HG03159 (cell line): ENCODE results near the gene ZNF410.

Source experiments
- ATAC-seq: cut with Tn5 transposase; IDR thresholded peaks from one replicate; pipeline ENCODE4 v1.9.1; 2021; ENCODE audit warnings: mild to moderate bottlenecking, moderate library complexity; ENCODE audit not compliant: unreplicated experiment

Gene ZNF410

DNA sequence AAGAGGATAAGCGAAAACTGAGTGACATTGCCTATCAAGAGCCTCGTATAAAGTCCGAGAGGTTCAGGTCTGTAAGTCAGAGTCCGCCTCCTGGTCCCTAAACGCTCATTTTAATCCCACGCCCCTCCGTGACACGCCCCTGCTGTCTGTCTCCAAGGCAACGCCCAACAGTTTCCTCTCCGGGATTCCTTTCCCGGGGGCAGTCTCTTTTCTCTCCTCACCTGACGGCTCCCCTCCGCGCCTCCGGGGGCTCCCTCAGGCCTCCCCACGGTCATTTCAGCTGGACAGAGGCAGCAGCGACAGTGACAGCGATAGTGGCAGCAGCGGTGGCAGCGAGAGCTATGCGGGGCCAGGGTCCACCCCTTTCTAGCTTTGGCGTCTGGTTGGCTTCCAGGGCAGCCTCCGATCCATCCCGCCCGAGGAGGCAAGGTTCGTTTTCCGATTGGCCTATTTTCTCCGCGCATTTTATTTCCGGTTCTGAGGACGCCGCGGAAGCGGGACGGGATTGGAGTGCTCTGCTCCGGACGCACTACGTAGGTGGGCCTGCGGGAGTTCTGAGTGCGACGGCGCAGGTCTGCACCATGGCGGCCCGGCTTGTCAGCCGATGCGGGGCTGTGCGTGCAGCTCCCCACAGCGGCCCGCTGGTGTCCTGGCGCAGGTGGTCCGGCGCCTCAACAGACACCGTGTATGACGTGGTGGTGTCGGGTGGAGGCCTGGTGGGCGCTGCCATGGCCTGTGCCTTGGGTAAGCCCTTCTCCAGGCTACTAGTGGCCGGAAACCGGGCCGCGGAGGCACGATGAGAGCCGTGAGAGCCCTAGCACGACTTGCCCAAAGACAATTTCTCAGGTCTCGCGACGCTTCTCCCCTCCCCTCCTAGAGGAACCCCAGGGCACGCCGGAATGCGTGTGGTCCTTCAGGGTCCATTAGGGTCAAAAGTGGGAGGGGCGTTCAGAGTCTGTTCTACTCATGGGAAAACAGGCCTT, 63.4 kb downstream of the ZNF410 start, which contains the start of the genes COQ6 and FAM161B:
Gene COQ6, plus strand, starts transcription at position 551 of the 983 bp plus-strand sequence. Its CDS starts 31 bp downstream, at position 582.
Gene FAM161B, minus strand, starts transcription at position 343 of the 983 bp plus-strand sequence. Its CDS starts 68 bp downstream, at position 275.
- ATAC-seq, result peak; percentile 89

DNA sequence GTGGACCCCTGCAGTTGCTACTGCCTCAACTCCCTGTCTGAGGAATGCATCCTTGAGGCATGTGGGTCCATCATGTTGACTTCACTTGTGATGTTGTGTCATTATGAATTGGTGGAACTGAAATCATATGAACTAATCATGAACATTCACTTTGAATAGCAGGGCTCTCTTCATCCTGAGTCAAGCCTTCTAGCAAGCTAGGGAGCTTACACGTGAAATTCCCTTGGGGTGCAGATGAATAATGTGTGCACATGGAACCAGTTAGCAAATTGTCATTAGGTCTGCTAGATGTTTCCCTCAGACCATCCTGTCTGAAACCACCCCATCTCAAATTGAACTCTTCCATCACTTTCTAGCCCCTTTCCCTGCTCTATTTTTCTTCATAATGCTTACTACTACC, 67.1 kb downstream of the ZNF410 start:
- ATAC-seq, result no peak

DNA sequence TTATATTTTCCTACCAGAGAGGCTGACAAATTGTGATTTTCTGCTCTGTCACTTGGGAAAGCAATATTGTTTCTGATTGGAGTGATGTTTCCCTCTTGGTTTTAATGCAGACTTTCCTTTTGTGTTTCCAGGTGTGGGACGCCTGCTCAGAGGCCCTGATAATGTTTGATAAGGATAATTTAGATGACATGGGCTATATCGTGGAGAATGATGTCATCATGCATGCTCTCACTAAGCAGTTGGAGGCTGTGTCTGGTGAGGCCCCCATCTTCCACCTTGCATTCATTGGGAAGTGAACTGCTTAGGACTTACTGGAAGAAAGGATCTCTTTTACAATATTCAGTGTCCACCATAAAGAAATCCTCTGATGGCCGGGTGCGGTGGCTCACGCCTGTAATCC, 69.0 kb downstream of the ZNF410 start:
- no peak for ATAC-seq

DNA sequence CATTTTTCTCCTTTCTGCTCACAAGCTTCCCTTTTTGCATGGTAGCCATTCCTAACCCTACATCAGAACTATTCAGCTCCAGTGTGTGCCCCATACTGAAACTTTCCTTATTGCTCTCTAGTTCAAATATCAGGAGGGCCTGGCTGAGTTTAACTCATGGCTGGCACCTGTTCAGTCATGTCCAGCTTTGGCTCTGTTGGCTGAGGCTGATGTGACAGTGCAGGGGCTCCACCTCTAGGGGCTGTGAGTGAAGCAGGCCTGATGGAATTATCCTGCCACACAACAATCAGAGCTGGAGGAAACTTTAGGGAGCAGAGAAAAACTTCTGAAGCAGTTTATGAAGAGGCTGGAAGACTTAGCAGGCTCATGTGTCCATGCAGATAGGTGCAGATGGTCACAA, 71.9 kb downstream of the ZNF410 start:
- no peak for ATAC-seq

DNA sequence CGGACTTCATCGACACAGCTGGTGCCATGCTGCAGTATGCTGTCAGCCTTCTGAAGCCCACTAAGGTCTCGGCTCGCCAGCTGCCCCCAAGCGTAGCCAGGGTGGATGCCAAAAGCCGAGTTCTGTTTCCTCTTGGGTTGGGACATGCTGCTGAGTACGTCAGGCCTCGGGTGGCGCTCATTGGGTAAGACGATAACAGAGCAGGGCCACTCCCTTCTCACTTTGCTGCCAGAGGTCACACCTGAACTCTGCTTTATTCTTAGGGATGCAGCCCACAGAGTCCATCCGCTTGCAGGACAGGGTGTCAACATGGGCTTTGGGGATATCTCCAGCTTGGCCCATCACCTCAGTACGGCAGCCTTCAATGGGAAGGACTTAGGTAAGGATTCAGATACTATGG, 74.5 kb downstream of the ZNF410 start:
- no peak for ATAC-seq

DNA sequence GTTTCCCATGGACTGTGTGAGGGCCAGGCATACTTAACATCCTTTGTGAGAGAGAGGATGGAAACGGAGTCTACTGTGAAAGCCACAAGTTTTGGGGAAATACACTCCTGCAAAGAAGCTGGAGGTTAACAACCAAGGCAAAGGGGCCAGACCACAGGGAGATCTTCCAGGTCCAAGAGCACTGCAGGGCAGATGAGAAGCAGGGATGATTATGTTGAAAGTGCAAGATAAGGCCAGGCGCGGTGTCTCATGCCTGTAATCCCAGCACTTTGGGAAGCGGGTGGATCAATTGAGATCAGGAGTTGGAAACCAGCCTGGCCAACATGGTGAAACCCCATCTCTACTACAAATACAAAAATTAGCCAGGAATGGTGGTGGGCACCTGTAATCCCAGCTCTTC, 78.6 kb downstream of the ZNF410 start:
- ATAC-seq, result no peak

DNA sequence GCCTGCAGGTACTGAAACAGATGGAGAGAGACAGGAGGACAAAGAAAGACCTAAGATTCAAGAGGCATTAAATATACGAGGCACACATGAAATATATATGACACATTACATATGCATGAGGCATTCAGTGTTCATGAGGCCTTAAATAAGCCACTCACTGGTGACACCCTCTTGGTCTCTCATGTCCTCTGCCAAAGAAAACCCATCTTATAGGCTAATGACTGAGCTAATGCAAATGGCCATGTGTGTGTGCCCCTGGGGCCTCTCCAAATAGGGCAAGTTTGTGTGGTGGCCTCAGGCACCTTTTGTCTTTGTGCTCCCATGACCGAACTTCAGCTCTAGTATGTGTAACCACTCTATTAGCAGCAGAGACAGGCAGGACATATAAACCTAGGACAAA, 82.2 kb downstream of the ZNF410 start:
- no peak for ATAC-seq

DNA sequence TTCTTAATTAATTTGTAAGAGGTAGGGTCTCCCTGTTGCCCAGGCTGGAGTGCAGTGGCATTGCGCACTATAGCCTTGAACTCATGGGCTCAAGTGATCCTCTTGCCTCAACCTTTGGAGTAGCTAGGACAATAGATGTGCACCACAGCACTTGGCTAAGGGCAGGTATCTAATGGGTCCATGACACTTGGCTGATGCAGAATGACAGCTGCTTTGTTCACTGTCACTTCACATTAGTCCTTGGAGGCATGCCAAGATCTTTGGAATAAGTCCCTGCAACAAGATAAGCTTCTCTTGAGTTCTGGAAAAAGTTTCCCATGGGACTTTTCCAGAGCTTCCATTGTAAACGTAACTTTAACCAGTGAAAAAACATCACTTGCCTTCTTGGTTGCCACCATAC, 86.8 kb downstream of the ZNF410 start:
- ATAC-seq, result no peak

DNA sequence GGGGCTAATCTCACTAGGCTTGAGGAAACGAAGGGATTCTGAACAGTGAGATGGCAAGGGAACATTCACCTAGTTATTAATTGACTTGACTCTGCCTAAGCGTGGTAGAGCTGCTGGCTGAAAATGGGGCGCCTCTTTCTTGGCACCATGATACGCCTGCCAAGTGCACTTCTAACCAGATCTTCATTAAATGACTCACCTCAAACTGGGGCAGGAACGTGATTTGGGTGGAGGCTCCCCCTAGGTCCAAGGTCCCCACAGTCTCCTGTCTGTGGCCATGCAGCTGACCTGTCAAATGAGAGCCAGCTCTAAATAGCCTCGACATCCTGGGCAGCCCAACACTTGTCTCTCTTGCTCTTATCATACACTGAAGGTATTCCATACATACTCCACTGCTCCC, 89.5 kb downstream of the ZNF410 start:
- ATAC-seq, result no peak

DNA sequence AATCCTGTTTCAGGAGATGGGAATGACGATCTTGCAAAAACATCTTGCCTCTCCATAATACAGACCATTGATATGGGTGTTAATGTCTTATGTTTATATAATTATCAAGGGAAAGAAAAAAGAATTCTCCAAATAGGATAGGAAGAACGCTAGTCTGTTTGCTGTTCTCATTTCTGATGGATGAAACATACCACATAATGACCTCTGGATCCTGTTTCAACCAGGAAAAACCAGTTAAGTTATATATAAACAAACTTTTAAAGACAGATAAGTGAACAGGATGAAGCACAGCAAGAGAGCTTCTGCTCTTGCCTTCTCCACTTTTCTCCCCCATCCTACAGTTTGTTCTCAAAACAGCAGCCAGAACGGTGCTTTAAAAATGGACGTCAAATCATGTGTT, 91.2 kb downstream of the ZNF410 start:
- no peak for ATAC-seq
